ENCODE results near the gene RYR3. TPM values are rescaled to one million over a fixed set of nuclear protein-coding genes. Genes with fewer than 3 reads are reported as not detected.

RYR3 gene
- polyA plus RNA-seq, 2 donors, result 1.0 to 1.8 TPM

GRCh38 chr15:33649217-33649933 lies 338.6 kb downstream of the RYR3 start:
- Histone ChIP-seq H3K9me3 (ENCODE audit: control insufficient read depth in 2 of 2, insufficient read depth in 1 of 2, low read depth in 1 of 2, low read length in 1 of 2) (peaks cover 0 to 3% of the 10 kb centered on the region in 2 donors), H3K36me3 (ENCODE audit: control insufficient read depth in 2 of 2, insufficient read depth in 2 of 2, low read length in 1 of 2) (no peaks in the 10 kb centered on the region), H3K4me1 (ENCODE audit: control insufficient read depth in 2 of 2, insufficient read depth in 2 of 2, low read length in 1 of 2) (no peaks in the 10 kb centered on the region), H3K27ac (ENCODE audit: low read depth in 2 of 2, low read length in 1 of 2) (no peak overlapping the region), H3K27me3 (ENCODE audit: control insufficient read depth in 1 of 2, insufficient read depth in 2 of 2, low read length in 2 of 2) (no peaks in the 10 kb centered on the region), H3K4me3 (ENCODE audit: low read depth in 1 of 2, low read length in 2 of 2) (no peak overlapping the region)
- 75% methylated on average over 9 of the region's 9 CpGs for WGBS, 2 donors

GRCh38 chr15:33654860-33655259 lies 344.1 kb downstream of the RYR3 start:
- Histone ChIP-seq H3K9me3 (ENCODE audit: control insufficient read depth in 2 of 2, insufficient read depth in 1 of 2, low read depth in 1 of 2, low read length in 1 of 2) (peaks cover 3% of the 10 kb centered on the region in 2 donors), H3K27ac (ENCODE audit: low read depth in 2 of 2, low read length in 1 of 2) (no peak overlapping the region), H3K36me3 (ENCODE audit: control insufficient read depth in 2 of 2, insufficient read depth in 2 of 2, low read length in 1 of 2) (no peaks in the 10 kb centered on the region), H3K4me3 (ENCODE audit: low read depth in 1 of 2, low read length in 2 of 2) (no peak overlapping the region), H3K27me3 (ENCODE audit: control insufficient read depth in 1 of 2, insufficient read depth in 2 of 2, low read length in 2 of 2) (no peaks in the 10 kb centered on the region), H3K4me1 (ENCODE audit: control insufficient read depth in 2 of 2, insufficient read depth in 2 of 2, low read length in 1 of 2) (no peaks in the 10 kb centered on the region)
- WGBS, 2 donors, result 53 to 63% methylated on average over 3 of the region's 3 CpGs

- H3K4me1 ChIP-seq (ENCODE audit: control insufficient read depth in 2 of 2, insufficient read depth in 2 of 2, low read length in 1 of 2), result no peaks in the 10 kb centered on the region
- no peak overlapping the region for H3K4me3 ChIP-seq (ENCODE audit: low read depth in 1 of 2, low read length in 2 of 2)
- peaks cover 3% of the 10 kb centered on the region in 2 donors for H3K9me3 ChIP-seq (ENCODE audit: control insufficient read depth in 2 of 2, insufficient read depth in 1 of 2, low read depth in 1 of 2, low read length in 1 of 2)
- H3K27me3 ChIP-seq (ENCODE audit: control insufficient read depth in 1 of 2, insufficient read depth in 2 of 2, low read length in 2 of 2), result no peaks in the 10 kb centered on the region
- 56 to 64% methylated on average over 5 of the region's 5 CpGs for WGBS, 2 donors
- H3K36me3 ChIP-seq (ENCODE audit: control insufficient read depth in 2 of 2, insufficient read depth in 2 of 2, low read length in 1 of 2), result no peaks in the 10 kb centered on the region
- H3K27ac ChIP-seq (ENCODE audit: low read depth in 2 of 2, low read length in 1 of 2), result no peak overlapping the region
Observed at GRCh38 chr15:33655488-33655887, 344.7 kb downstream of the RYR3 start.

- no peaks in the 10 kb centered on the region for H3K27me3 ChIP-seq (ENCODE audit: control insufficient read depth in 1 of 2, insufficient read depth in 2 of 2, low read length in 2 of 2)
- no peaks in the 10 kb centered on the region for H3K4me1 ChIP-seq (ENCODE audit: control insufficient read depth in 2 of 2, insufficient read depth in 2 of 2, low read length in 1 of 2)
- H3K27ac ChIP-seq (ENCODE audit: low read depth in 2 of 2, low read length in 1 of 2), result no peak overlapping the region
- peaks cover 3% of the 10 kb centered on the region in 2 donors for H3K9me3 ChIP-seq (ENCODE audit: control insufficient read depth in 2 of 2, insufficient read depth in 1 of 2, low read depth in 1 of 2, low read length in 1 of 2)
- 53 to 58% methylated on average over 6 of the region's 6 CpGs for WGBS, 2 donors
- no peaks in the 10 kb centered on the region for H3K36me3 ChIP-seq (ENCODE audit: control insufficient read depth in 2 of 2, insufficient read depth in 2 of 2, low read length in 1 of 2)
- H3K4me3 ChIP-seq (ENCODE audit: low read depth in 1 of 2, low read length in 2 of 2), result no peak overlapping the region
Observed at GRCh38 chr15:33656168-33656567, 345.4 kb downstream of the RYR3 start.

- H3K4me1 ChIP-seq (ENCODE audit: control insufficient read depth in 2 of 2, insufficient read depth in 2 of 2, low read length in 1 of 2), result no peaks in the 10 kb centered on the region
- H3K36me3 ChIP-seq (ENCODE audit: control insufficient read depth in 2 of 2, insufficient read depth in 2 of 2, low read length in 1 of 2), result no peaks in the 10 kb centered on the region
- 91% methylated on average over 16 of the region's 16 CpGs for WGBS, 2 donors
- H3K9me3 ChIP-seq (ENCODE audit: control insufficient read depth in 2 of 2, insufficient read depth in 1 of 2, low read depth in 1 of 2, low read length in 1 of 2), result peaks cover 0 to 3% of the 10 kb centered on the region in 2 donors
- no peaks in the 10 kb centered on the region for H3K27me3 ChIP-seq (ENCODE audit: control insufficient read depth in 1 of 2, insufficient read depth in 2 of 2, low read length in 2 of 2)
- no peak overlapping the region for H3K27ac ChIP-seq (ENCODE audit: low read depth in 2 of 2, low read length in 1 of 2)
- no peak overlapping the region for H3K4me3 ChIP-seq (ENCODE audit: low read depth in 1 of 2, low read length in 2 of 2)
Observed at GRCh38 chr15:33660151-33660550, 349.4 kb downstream of the RYR3 start.

- H3K4me1 ChIP-seq (ENCODE audit: control insufficient read depth in 2 of 2, insufficient read depth in 2 of 2, low read length in 1 of 2), result no peaks in the 10 kb centered on the region
- H3K27ac ChIP-seq (ENCODE audit: low read depth in 2 of 2, low read length in 1 of 2), result no peak overlapping the region
- H3K27me3 ChIP-seq (ENCODE audit: control insufficient read depth in 1 of 2, insufficient read depth in 2 of 2, low read length in 2 of 2), result no peaks in the 10 kb centered on the region
- no peak overlapping the region for H3K4me3 ChIP-seq (ENCODE audit: low read depth in 1 of 2, low read length in 2 of 2)
- no peaks in the 10 kb centered on the region for H3K36me3 ChIP-seq (ENCODE audit: control insufficient read depth in 2 of 2, insufficient read depth in 2 of 2, low read length in 1 of 2)
- WGBS, 2 donors, result 89 to 91% methylated on average over 14 of the region's 14 CpGs
- no peaks in the 10 kb centered on the region for H3K9me3 ChIP-seq (ENCODE audit: control insufficient read depth in 2 of 2, insufficient read depth in 1 of 2, low read depth in 1 of 2, low read length in 1 of 2)
Observed at GRCh38 chr15:33662014-33662413, 351.2 kb downstream of the RYR3 start.

GRCh38 chr15:33664947-33665346 lies 354.2 kb downstream of the RYR3 start:
- Histone ChIP-seq H3K9me3 (ENCODE audit: control insufficient read depth in 2 of 2, insufficient read depth in 1 of 2, low read depth in 1 of 2, low read length in 1 of 2) (no peaks in the 10 kb centered on the region), H3K36me3 (ENCODE audit: control insufficient read depth in 2 of 2, insufficient read depth in 2 of 2, low read length in 1 of 2) (no peaks in the 10 kb centered on the region), H3K27ac (ENCODE audit: low read depth in 2 of 2, low read length in 1 of 2) (no peak overlapping the region), H3K4me3 (ENCODE audit: low read depth in 1 of 2, low read length in 2 of 2) (no peak overlapping the region), H3K27me3 (ENCODE audit: control insufficient read depth in 1 of 2, insufficient read depth in 2 of 2, low read length in 2 of 2) (no peaks in the 10 kb centered on the region), H3K4me1 (ENCODE audit: control insufficient read depth in 2 of 2, insufficient read depth in 2 of 2, low read length in 1 of 2) (no peaks in the 10 kb centered on the region)
- WGBS, 2 donors, result 79 to 90% methylated on average over 2 of the region's 2 CpGs

GRCh38 chr15:33670567-33670966 lies 359.8 kb downstream of the RYR3 start:
- 45 to 55% methylated on average over 3 of the region's 3 CpGs for WGBS, 2 donors
- Histone ChIP-seq H3K27me3 (ENCODE audit: control insufficient read depth in 1 of 2, insufficient read depth in 2 of 2, low read length in 2 of 2) (no peaks in the 10 kb centered on the region), H3K27ac (ENCODE audit: low read depth in 2 of 2, low read length in 1 of 2) (no peak overlapping the region), H3K4me1 (ENCODE audit: control insufficient read depth in 2 of 2, insufficient read depth in 2 of 2, low read length in 1 of 2) (no peaks in the 10 kb centered on the region), H3K4me3 (ENCODE audit: low read depth in 1 of 2, low read length in 2 of 2) (no peak overlapping the region), H3K9me3 (ENCODE audit: control insufficient read depth in 2 of 2, insufficient read depth in 1 of 2, low read depth in 1 of 2, low read length in 1 of 2) (no peaks in the 10 kb centered on the region), H3K36me3 (ENCODE audit: control insufficient read depth in 2 of 2, insufficient read depth in 2 of 2, low read length in 1 of 2) (no peaks in the 10 kb centered on the region)

- H3K27ac ChIP-seq (ENCODE audit: low read depth in 2 of 2, low read length in 1 of 2), result no peak overlapping the region
- no peaks in the 10 kb centered on the region for H3K9me3 ChIP-seq (ENCODE audit: control insufficient read depth in 2 of 2, insufficient read depth in 1 of 2, low read depth in 1 of 2, low read length in 1 of 2)
- H3K4me3 ChIP-seq (ENCODE audit: low read depth in 1 of 2, low read length in 2 of 2), result no peak overlapping the region
- WGBS, 2 donors, result 69 to 70% methylated on average over 5 of the region's 5 CpGs
- no peaks in the 10 kb centered on the region for H3K36me3 ChIP-seq (ENCODE audit: control insufficient read depth in 2 of 2, insufficient read depth in 2 of 2, low read length in 1 of 2)
- no peaks in the 10 kb centered on the region for H3K27me3 ChIP-seq (ENCODE audit: control insufficient read depth in 1 of 2, insufficient read depth in 2 of 2, low read length in 2 of 2)
- H3K4me1 ChIP-seq (ENCODE audit: control insufficient read depth in 2 of 2, insufficient read depth in 2 of 2, low read length in 1 of 2), result no peaks in the 10 kb centered on the region
Observed at GRCh38 chr15:33671456-33671855, 360.7 kb downstream of the RYR3 start.

- Histone ChIP-seq H3K27ac (ENCODE audit: low read depth in 2 of 2, low read length in 1 of 2) (no peak overlapping the region), H3K36me3 (ENCODE audit: control insufficient read depth in 2 of 2, insufficient read depth in 2 of 2, low read length in 1 of 2) (no peaks in the 10 kb centered on the region), H3K27me3 (ENCODE audit: control insufficient read depth in 1 of 2, insufficient read depth in 2 of 2, low read length in 2 of 2) (no peaks in the 10 kb centered on the region), H3K9me3 (ENCODE audit: control insufficient read depth in 2 of 2, insufficient read depth in 1 of 2, low read depth in 1 of 2, low read length in 1 of 2) (no peaks in the 10 kb centered on the region), H3K4me3 (ENCODE audit: low read depth in 1 of 2, low read length in 2 of 2) (no peak overlapping the region), H3K4me1 (ENCODE audit: control insufficient read depth in 2 of 2, insufficient read depth in 2 of 2, low read length in 1 of 2) (no peaks in the 10 kb centered on the region)
- 29 to 32% methylated on average over 4 of the region's 4 CpGs for WGBS, 2 donors
Observed at GRCh38 chr15:33675246-33675645, 364.5 kb downstream of the RYR3 start.
